ENCODE measurements around the gene ANAPC7. TPM values are rescaled to one million over a fixed set of nuclear protein-coding genes. Genes with fewer than 3 reads are reported as not detected.
A peak's percentile ranks its signal among the peaks of the same experiment; 100 is the strongest.

The ANAPC7 gene
- total and polyA plus RNA-seq, 9 of the 15 experiments (the other 6 are each of a cell fraction or from before 2014, with no cell fraction given): 46.7 to 158 (median 109) TPM

- TF ChIP-seq MLX (CRISPR knock-in tag; conservative IDR thresholded peaks at IDR 0.05) (no peak), SIN3B (IDR thresholded peaks at IDR 0.05; ENCODE audit: low read depth) (no peak), ZNF644 (tag; IDR thresholded peaks at IDR 0.05; ENCODE audit: low read depth) (no peak), XRCC4 (IDR thresholded peaks at IDR 0.05; ENCODE audit: extremely low read depth, insufficient read depth, insufficient read length) (no peak), FIP1L1 (IDR thresholded peaks at IDR 0.05; ENCODE audit: low read depth, low read length, poor library complexity, severe bottlenecking) (no peak), PML (IDR thresholded peaks at IDR 0.05; ENCODE audit: low read length) (peak; percentile 95), ZNF121 (CRISPR knock-in tag; conservative IDR thresholded peaks at IDR 0.05) (peak; percentile 100), NFATC3 (IDR thresholded peaks at IDR 0.05) (no peak; the same call in 1 of the 2 replicates), ZNF212 (CRISPR knock-in tag; IDR thresholded peaks at IDR 0.05) (no peak), NFXL1 (CRISPR knock-in tag; IDR thresholded peaks at IDR 0.05) (no peak), PRDM10 (IDR thresholded peaks at IDR 0.05; ENCODE audit: partially characterized antibody) (peak; percentile 36), ZNF655 (CRISPR knock-in tag; IDR thresholded peaks at IDR 0.05) (no peak), ADNP (tag; IDR thresholded peaks at IDR 0.05) (peak; percentile 94), TOE1 (IDR thresholded peaks at IDR 0.05; ENCODE audit: borderline replicate concordance) (peak; percentile 49; the same call in 1 of the 2 replicates), TOE1 (CRISPR knock-in tag; IDR thresholded peaks at IDR 0.05; ENCODE audit: borderline replicate concordance, low read depth) (no peak), POLR3A (IDR thresholded peaks at IDR 0.05; ENCODE audit: borderline replicate concordance, extremely low read depth, insufficient read depth, insufficient read length) (no peak), LEF1 (IDR thresholded peaks at IDR 0.05) (peak; percentile 92), ZEB2 (IDR thresholded peaks at IDR 0.05) (no peak), RBFOX2 (IDR thresholded peaks at IDR 0.05; ENCODE audit: low read depth, low read length) (no peak), ZNF3 (CRISPR knock-in tag; IDR thresholded peaks at IDR 0.05) (no peak)
- TF ChIP-seq, protein P1, sequence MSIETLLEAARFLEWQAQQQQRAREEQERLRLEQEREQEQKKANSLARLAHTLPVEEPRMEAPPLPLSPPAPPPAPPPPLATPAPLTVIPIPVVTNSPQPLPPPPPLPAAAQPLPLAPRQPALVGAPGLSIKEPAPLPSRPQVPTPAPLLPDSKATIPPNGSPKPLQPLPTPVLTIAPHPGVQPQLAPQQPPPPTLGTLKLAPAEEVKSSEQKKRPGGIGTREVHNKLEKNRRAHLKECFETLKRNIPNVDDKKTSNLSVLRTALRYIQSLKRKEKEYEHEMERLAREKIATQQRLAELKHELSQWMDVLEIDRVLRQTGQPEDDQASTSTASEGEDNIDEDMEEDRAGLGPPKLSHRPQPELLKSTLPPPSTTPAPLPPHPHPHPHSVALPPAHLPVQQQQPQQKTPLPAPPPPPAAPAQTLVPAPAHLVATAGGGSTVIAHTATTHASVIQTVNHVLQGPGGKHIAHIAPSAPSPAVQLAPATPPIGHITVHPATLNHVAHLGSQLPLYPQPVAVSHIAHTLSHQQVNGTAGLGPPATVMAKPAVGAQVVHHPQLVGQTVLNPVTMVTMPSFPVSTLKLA (conservative IDR thresholded peaks at IDR 0.05): peak; percentile 63 to 87
Measured at GRCh38 chr12:110354172-110354780, 49.2 kb downstream of the ANAPC7 start (continued).
